RWPE2 (cell line): ENCODE measurements around the gene PBX1.

ENCODE experiments used
- ATAC-seq: fragments of 200-7000 bp; cut with Tn5 transposase; 3 replicates; pipeline ENCODE4 v1.9.1; 2021; ENCODE audit warnings: low read depth
- DNase-seq: peaks from one replicate; pipeline ENCODE4 v3.0.0-alpha.2; 2020; ENCODE audit warnings: low spot score
- H3K27ac ChIP-seq: fragments of 450-650 bp; 2 replicates; pipeline ENCODE4 v1.5.1; 2017; ENCODE audit warnings: mild to moderate bottlenecking; ENCODE audit not compliant: poor library complexity, severe bottlenecking
- H3K27me3 ChIP-seq: fragments of 250-450 bp; sonication (Bioruptor Pico); 2 replicates; pipeline ENCODE4 v1.5.1; 2021; ENCODE audit warnings: mild to moderate bottlenecking, moderate library complexity; ENCODE audit not compliant: insufficient read depth, poor library complexity, severe bottlenecking
- H3K36me3 ChIP-seq: fragments of 250-450 bp; sonication (Bioruptor Pico); 2 replicates; pipeline ENCODE4 v1.5.1; 2020; ENCODE audit warnings: low read depth, mild to moderate bottlenecking, moderate library complexity
- H3K4me1 ChIP-seq: fragments of 250-450 bp; sonication (Bioruptor Pico); 2 replicates; pipeline ENCODE4 v1.5.1; 2021; ENCODE audit warnings: mild to moderate bottlenecking, moderate library complexity; ENCODE audit not compliant: insufficient read depth, poor library complexity, severe bottlenecking
- H3K4me3 ChIP-seq: fragments of 250-450 bp; sonication (Bioruptor Pico); 2 replicates; pipeline ENCODE4 v1.5.1; 2021; ENCODE audit warnings: mild to moderate bottlenecking, moderate library complexity; ENCODE audit not compliant: severe bottlenecking
- H3K9me3 ChIP-seq: fragments of 250-450 bp; sonication (Bioruptor Pico); 2 replicates; pipeline ENCODE4 v1.5.1; 2021; ENCODE audit warnings: mild to moderate bottlenecking, moderate library complexity; ENCODE audit not compliant: severe bottlenecking
- TF ChIP-seq, protein P1 (sequence below): fragments of 450-650 bp; IDR thresholded peaks from one replicate; pipeline ENCODE4 v1.5.1; 2017; ENCODE audit warnings: mild to moderate bottlenecking, moderate library complexity; ENCODE audit not compliant: poor library complexity, severe bottlenecking

Gene PBX1

DNA sequence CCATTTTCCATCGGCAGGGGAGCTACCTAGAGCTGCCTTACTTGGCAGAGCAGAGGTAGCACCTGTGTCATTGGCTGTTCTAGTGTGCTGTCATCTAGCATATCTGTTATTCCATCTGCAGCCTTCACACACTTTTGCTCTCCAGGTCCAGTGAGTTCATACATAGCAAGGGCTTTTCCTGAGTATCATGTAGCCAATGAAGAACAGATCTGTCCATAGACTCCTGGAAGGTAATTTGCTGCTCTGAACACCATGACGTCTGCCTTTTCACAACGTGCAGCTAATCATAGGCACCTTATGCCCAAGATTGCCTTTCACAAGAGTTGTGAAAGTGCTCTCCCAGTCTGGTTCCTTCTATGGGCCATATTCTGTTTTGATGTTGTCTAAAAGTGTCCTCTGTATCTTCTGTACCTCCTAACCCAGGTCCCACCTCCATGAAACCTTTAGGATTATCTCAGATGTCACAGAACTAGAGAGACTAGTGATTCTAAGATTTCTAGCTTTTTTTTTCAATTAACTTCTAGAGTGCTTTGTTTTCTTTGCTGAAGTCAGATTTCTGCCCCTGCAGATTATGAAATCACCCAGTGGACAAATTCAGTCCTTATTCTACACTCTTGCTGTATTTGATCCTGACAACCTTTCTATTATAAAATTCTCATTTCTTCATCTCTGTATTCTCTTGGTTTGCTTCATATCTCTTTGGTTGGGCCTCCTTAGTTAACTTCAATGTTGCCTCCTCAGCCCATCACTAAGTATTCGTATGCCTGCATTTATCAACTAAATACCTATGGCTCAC lies 134.8 kb downstream of the PBX1 start:
- DNase-seq (no peak), ATAC-seq (no peak)
- TF ChIP-seq, protein P1, sequence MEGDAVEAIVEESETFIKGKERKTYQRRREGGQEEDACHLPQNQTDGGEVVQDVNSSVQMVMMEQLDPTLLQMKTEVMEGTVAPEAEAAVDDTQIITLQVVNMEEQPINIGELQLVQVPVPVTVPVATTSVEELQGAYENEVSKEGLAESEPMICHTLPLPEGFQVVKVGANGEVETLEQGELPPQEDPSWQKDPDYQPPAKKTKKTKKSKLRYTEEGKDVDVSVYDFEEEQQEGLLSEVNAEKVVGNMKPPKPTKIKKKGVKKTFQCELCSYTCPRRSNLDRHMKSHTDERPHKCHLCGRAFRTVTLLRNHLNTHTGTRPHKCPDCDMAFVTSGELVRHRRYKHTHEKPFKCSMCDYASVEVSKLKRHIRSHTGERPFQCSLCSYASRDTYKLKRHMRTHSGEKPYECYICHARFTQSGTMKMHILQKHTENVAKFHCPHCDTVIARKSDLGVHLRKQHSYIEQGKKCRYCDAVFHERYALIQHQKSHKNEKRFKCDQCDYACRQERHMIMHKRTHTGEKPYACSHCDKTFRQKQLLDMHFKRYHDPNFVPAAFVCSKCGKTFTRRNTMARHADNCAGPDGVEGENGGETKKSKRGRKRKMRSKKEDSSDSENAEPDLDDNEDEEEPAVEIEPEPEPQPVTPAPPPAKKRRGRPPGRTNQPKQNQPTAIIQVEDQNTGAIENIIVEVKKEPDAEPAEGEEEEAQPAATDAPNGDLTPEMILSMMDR, result no peak
- no peaks in the 10 kb centered on the region for H3K27me3 ChIP-seq
- no peaks in the 10 kb centered on the region for H3K36me3 ChIP-seq
- peaks cover 12% of the 10 kb centered on the region for H3K4me1 ChIP-seq
- no peak overlapping the region for H3K4me3 ChIP-seq
- H3K9me3 ChIP-seq, result no peaks in the 10 kb centered on the region
- H3K27ac ChIP-seq, result no peak overlapping the region

DNA sequence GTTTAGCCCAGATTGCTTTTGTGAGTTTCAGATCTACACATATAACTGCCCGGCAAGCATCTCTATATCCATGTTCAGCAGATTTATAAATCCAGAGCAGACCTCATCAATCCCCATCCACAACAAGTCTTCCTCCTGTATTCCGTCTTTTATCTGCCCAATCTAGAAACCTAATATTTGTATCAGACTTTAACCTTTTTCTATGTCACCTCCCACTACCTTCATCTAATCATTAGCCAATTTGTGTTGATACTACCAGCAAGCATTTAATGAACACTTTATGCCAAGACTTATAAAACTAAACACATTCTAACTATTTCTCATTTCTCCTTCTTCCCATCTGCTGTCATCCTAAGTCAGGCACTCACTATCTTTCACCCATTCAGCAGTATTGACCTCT lies 135.5 kb downstream of the PBX1 start:
- no peaks in the 10 kb centered on the region for H3K36me3 ChIP-seq
- DNase-seq (no peak), ATAC-seq (no peak)
- H3K27me3 ChIP-seq, result no peaks in the 10 kb centered on the region
- no peak overlapping the region for H3K27ac ChIP-seq
- H3K4me3 ChIP-seq, result no peak overlapping the region
- peaks cover 12% of the 10 kb centered on the region for H3K4me1 ChIP-seq
- TF ChIP-seq, protein P1, result no peak
- H3K9me3 ChIP-seq, result no peaks in the 10 kb centered on the region

DNA sequence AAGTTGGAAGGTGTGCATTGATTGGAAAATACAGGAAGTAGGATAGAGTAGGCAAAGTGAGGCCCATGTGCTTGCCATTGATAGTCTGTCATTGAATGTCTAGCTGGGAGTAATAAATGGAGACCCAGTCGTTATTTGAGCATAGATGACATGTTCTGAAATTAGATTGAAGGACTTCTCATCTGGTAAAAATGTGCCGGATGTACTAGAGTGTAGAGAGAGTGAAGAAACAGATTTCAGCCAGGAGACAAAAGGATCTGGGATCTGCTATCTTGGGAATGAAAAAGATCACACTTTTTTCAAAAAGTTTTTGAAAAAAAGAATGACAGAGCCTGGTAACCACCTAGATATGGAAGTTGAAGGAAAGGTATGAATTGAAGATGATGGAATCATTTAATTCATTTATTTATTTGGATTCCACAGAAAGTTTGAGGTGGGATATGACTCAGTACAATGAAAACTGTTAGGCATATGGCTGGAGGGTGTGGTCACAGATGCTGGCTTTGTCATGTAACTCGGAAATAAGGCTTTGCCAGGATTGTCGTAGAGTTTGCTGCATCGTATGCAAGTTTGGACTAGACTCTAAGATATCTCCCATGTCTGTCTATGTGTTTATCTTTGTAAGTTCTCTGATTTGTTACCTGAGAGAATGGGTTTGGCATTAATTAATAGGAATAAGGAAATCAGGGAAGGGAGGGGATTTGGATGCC lies 137.1 kb downstream of the PBX1 start:
- H3K27me3 ChIP-seq, result no peaks in the 10 kb centered on the region
- no peak for DNase-seq
- H3K4me1 ChIP-seq, result peaks cover 16% of the 10 kb centered on the region
- no peak overlapping the region for H3K4me3 ChIP-seq
- TF ChIP-seq, protein P1, result no peak
- peak; percentile 75 for ATAC-seq
- H3K27ac ChIP-seq, result peak overlapping the region; percentile 55
- no peaks in the 10 kb centered on the region for H3K36me3 ChIP-seq
- no peaks in the 10 kb centered on the region for H3K9me3 ChIP-seq

DNA sequence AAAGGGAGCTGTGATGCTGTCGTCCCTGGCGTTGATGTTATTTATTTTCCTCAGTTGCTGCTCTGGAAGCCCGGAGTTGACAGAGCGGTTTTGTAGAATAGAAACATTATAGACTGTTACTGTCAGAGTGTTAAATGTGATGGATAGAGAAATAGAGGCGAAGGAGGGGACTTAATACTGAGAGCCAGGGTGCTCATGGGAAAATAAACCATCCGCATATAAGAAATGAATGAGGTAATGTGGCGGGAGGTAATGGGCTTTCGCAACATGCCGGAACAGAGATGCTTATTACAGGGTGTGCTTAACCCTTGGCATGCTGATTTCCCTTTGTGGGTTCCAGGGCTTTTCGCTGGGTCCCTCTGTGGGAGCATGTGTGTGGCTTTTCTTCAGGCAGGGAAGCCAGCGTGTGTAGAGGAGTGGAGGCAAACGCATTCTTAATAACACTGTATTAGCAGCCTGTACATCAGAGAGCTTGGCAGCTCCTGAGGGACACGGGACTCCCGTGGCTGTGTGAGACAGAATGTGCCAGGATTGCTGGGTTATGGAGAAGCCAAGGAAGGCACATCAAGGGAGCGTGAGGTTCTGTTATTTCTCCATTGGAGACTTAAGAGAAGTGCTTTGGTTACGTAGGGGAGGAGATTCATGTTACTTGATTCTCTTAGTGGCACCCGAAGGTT lies 141.0 kb downstream of the PBX1 start:
- H3K36me3 ChIP-seq, result no peaks in the 10 kb centered on the region
- H3K4me1 ChIP-seq, result peaks cover 22% of the 10 kb centered on the region
- no peak for DNase-seq
- H3K9me3 ChIP-seq, result no peaks in the 10 kb centered on the region
- H3K4me3 ChIP-seq, result no peak overlapping the region
- TF ChIP-seq, protein P1, result no peak
- ATAC-seq, result no peak
- H3K27ac ChIP-seq, result no peak overlapping the region
- H3K27me3 ChIP-seq, result no peaks in the 10 kb centered on the region
